Body of pancreas (tissue), 4 donors: ENCODE measurements around the gene TMEM131L.

Experiments
- CTCF ChIP-seq, 7 experiments: fragments of 450-650 bp in 4 of 7; fragments of 200-600 bp in 3 of 7; sonication (generic) in 3 of 7; IDR thresholded peaks; one replicate each; pipeline ENCODE4 v1.5.1; 2016 to 2019; ENCODE audit warnings: antibody characterized with exemption in 7 of 7
- POLR2A ChIP-seq, 3 donors: fragments of 450-650 bp; IDR thresholded peaks; one replicate each; pipeline ENCODE4 v1.6.1; 2016; ENCODE audit warnings: antibody characterized with exemption in 3 of 3, mild to moderate bottlenecking in 2 of 3

- no peak for TF ChIP-seq CTCF (IDR thresholded peaks at IDR 0.05)
- TF ChIP-seq POLR2A (IDR thresholded peaks at IDR 0.05): no peak
These were observed 58.5 kb downstream of the TMEM131L start for GRCh38 chr4:153524682-153525081.
